Lower leg skin (tissue), 3 donors: ENCODE results near the gene C11orf98.

Experiments used
- CTCF ChIP-seq, 3 donors: fragments of 450-650 bp; IDR thresholded peaks; one replicate each; pipeline ENCODE4 v1.5.1; 2016; ENCODE audit warnings: antibody characterized with exemption in 3 of 3, mild to moderate bottlenecking in 3 of 3, moderate library complexity in 2 of 3
- POLR2A ChIP-seq, 2 donors: fragments of 450-650 bp; IDR thresholded peaks; one replicate each; pipeline ENCODE4 v1.6.1; 2016 to 2017; ENCODE audit warnings: antibody characterized with exemption in 2 of 2, mild to moderate bottlenecking in 1 of 2, moderate library complexity in 1 of 2

- TF ChIP-seq CTCF (IDR thresholded peaks at IDR 0.05), result no peak
- no peak for TF ChIP-seq POLR2A (IDR thresholded peaks at IDR 0.05)
Measured at GRCh38 chr11:62682518-62682917, 17.5 kb upstream of the C11orf98 start.
